K562 (cell line): ENCODE results near the gene SP6. TPM values are rescaled to one million over a fixed set of nuclear protein-coding genes. Genes with fewer than 3 reads are reported as not detected.

Experiments used
- ARID2 ChIP-seq: fragments of 450-650 bp; IDR thresholded peaks from 2 replicates; pipeline ENCODE4 v1.6.1; 2017; ENCODE audit warnings: antibody characterized with exemption, mild to moderate bottlenecking
- ATF1 ChIP-seq, 2 experiments: fragments of 450-650 bp in 1 of 2; IDR thresholded peaks; 2 replicates each; pipeline ENCODE4 v1.6.1; 2016; ENCODE audit warnings: missing compliant biosample characterization in 1 of 2, missing genetic modification characterization in 1 of 2
- CREB3 ChIP-seq: fragments of 450-650 bp; conservative IDR thresholded peaks from 2 replicates; pipeline ENCODE4 v1.6.1; 2016; ENCODE audit warnings: missing genetic modification characterization, low read depth, mild to moderate bottlenecking, missing compliant biosample characterization, moderate library complexity
- CREB3L1 ChIP-seq: fragments of 450-650 bp; IDR thresholded peaks from 2 replicates; pipeline ENCODE4 v1.6.1; 2014; ENCODE audit warnings: low read depth, mild to moderate bottlenecking, moderate library complexity, borderline replicate concordance
- CTBP1 ChIP-seq: fragments of 450-650 bp; IDR thresholded peaks from 2 replicates; pipeline ENCODE4 v1.6.1; 2016; ENCODE audit warnings: borderline replicate concordance
- DMBX1 ChIP-seq: fragments of 250-450 bp; sonication (Bioruptor Pico); IDR thresholded peaks from 2 replicates; pipeline ENCODE4 v1.8.0; 2022; ENCODE audit warnings: inconsistent platforms, mild to moderate bottlenecking, moderate library complexity, borderline replicate concordance
- ELF4 ChIP-seq: fragments of 450-650 bp; formaldehyde crosslinking; IDR thresholded peaks from 2 replicates; pipeline ENCODE4 v1.4.0; 2022; ENCODE audit warnings: missing genetic modification characterization
- ETV1 ChIP-seq: fragments of 450-650 bp; conservative IDR thresholded peaks from 2 replicates; pipeline ENCODE4 v1.6.1; 2016; ENCODE audit warnings: missing genetic modification characterization, control low read depth, low read depth, missing compliant biosample characterization
- FOXA3 ChIP-seq, 2 experiments: fragments of 450-650 bp in 1 of 2; sonication (generic) in 1 of 2; formaldehyde crosslinking; IDR thresholded peaks in 1 of 2; conservative IDR thresholded peaks in 1 of 2; 2 replicates each; pipeline versions ENCODE4 v1.4.0 to v1.8.0; 2020 to 2022; ENCODE audit warnings: mild to moderate bottlenecking in 2 of 2, missing genetic modification reagents in 1 of 2
- MEF2D ChIP-seq: conservative IDR thresholded peaks from 2 replicates; pipeline ENCODE4 v1.6.1; 2016; ENCODE audit warnings: low read depth, missing genetic modification characterization, missing compliant biosample characterization
- NUFIP1 ChIP-seq: fragments of 450-650 bp; IDR thresholded peaks from 2 replicates; pipeline ENCODE4 v1.6.1; 2018; ENCODE audit not compliant: partially characterized antibody
- POLR2B ChIP-seq: fragments of 450-650 bp; IDR thresholded peaks from 2 replicates; pipeline ENCODE4 v1.6.1; 2018; ENCODE audit warnings: low read depth; ENCODE audit not compliant: partially characterized antibody
- RAD21 ChIP-seq, 2 experiments: fragments of 250-450 bp in 1 of 2; fragments of 450-650 bp in 1 of 2; sonication (Bioruptor Pico) in 1 of 2; formaldehyde crosslinking in 1 of 2; IDR thresholded peaks in 1 of 2; conservative IDR thresholded peaks in 1 of 2; 2 replicates each; pipeline versions ENCODE4 v1.4.0 to v1.8.0; 2020 to 2022; ENCODE audit warnings: mild to moderate bottlenecking in 2 of 2, moderate library complexity in 1 of 2
- SMC3 ChIP-seq: conservative IDR thresholded peaks from 2 replicates; pipeline ENCODE4 v1.6.1; 2011; ENCODE audit warnings: low read depth, low read length, improper control_type of control experiment; ENCODE audit not compliant: insufficient read depth
- ZBTB33 ChIP-seq: sonication (generic); formaldehyde crosslinking; IDR thresholded peaks from 2 replicates; pipeline ENCODE4 v1.8.1; 2023; ENCODE audit warnings: mild to moderate bottlenecking, missing genetic modification reagents
- ZKSCAN1 ChIP-seq: fragments of 150-350 bp; IDR thresholded peaks from 2 replicates; pipeline ENCODE4 v1.6.1; 2016; ENCODE audit warnings: low read depth, low read length
- ZNF436 ChIP-seq: fragments of 250-450, 450-650 bp; sonication (Bioruptor Pico); formaldehyde crosslinking; IDR thresholded peaks from 2 replicates; pipeline ENCODE4 v1.7.0; 2020; ENCODE audit warnings: mild to moderate bottlenecking
- ZNF639 ChIP-seq, 2 experiments: fragments of 200-800 bp in 1 of 2; sonication (Bioruptor generic) in 1 of 2; sonication (generic) in 1 of 2; formaldehyde crosslinking in 1 of 2; IDR thresholded peaks in 1 of 2; conservative IDR thresholded peaks in 1 of 2; 2 replicates each; pipeline versions ENCODE4 v1.5.0 to v1.6.1; 2016 to 2020; ENCODE audit warnings: missing compliant biosample characterization in 1 of 2, missing genetic modification characterization in 1 of 2, missing genetic modification reagents in 1 of 2
- ZNF830 ChIP-seq: fragments of 250-450 bp; sonication (Bioruptor Pico); IDR thresholded peaks from 2 replicates; pipeline ENCODE4 v1.5.0; 2021; ENCODE audit warnings: mild to moderate bottlenecking
- ZSCAN32 ChIP-seq: fragments of 450-650 bp; formaldehyde crosslinking; IDR thresholded peaks from 2 replicates; pipeline ENCODE4 v1.4.0; 2020; ENCODE audit warnings: mild to moderate bottlenecking, moderate library complexity
- polyA plus RNA-seq, 8 experiments: library from polyadenylated mRNA; depleted of rRNA in 4 of 8; stranded (reverse) in 5 of 8; unstranded in 3 of 8; fragments of >200 nt; fragmentation: Nextera tagmentation in 2 of 8; fragmentation: Illumina TruSeq in 1 of 8; extraction: Ambion mirVana in 2 of 8; extraction: Trizol in 1 of 8; gene quantifications; 2 replicates each; pipeline versions ENCODE4 v1.2.1 to v1.2.3, GENCODE V29; 2011 to 2014; ENCODE audit warnings: inconsistent platforms in 1 of 8, missing spikeins in 1 of 8
- total RNA-seq, 7 experiments: library from RNA; depleted of rRNA in 6 of 7; stranded (reverse); fragments of >200 nt in 6 of 7; fragmentation: Illumina TruSeq in 2 of 7; extraction: Trizol in 2 of 7; gene quantifications; 2 replicates each; pipeline versions ENCODE4 v1.2.1 to v1.2.3, GENCODE V29; 2011 to 2021; ENCODE audit warnings: low replicate concordance in 1 of 7

The SP6 gene
- total and polyA plus RNA-seq, 9 of the 15 experiments (the other 6 are each of a cell fraction or from before 2014, with no cell fraction given), result 0.11 to 7.9 (median 2.2) TPM

- TF ChIP-seq CREB3L1, result no peak
- TF ChIP-seq ETV1 (tag), result peak; percentile 36; the same call in 1 of the 2 replicates
- TF ChIP-seq ZBTB33, result peak; percentile 49; the same call in 1 of the 2 replicates
- no peak for TF ChIP-seq ATF1 (CRISPR knock-in tag; IDR thresholded peaks at IDR 0.05)
- 0 out of 2 replicates have a peak, but pooled peaks have one; percentile 18 for TF ChIP-seq ATF1 (tag; IDR thresholded peaks at IDR 0.05)
- no peak for TF ChIP-seq CREB3 (tag)
- TF ChIP-seq POLR2B, result no peak
- no peak for TF ChIP-seq ZSCAN32 (CRISPR knock-in tag)
- TF ChIP-seq DMBX1 (CRISPR knock-in tag), result no peak
- no peak for TF ChIP-seq NUFIP1
- TF ChIP-seq ELF4 (CRISPR knock-in tag), result no peak
- no peak for TF ChIP-seq MEF2D (tag)
- peak; percentile 58 for TF ChIP-seq CTBP1
- TF ChIP-seq RAD21 (CRISPR knock-in tag; conservative IDR thresholded peaks at IDR 0.05 in 1 of 2, IDR thresholded peaks at IDR 0.05 in 1 of 2), result peak; percentile 100
- TF ChIP-seq ARID2, result peak; percentile 99
- no peak for TF ChIP-seq ZNF830 (CRISPR knock-in tag)
- TF ChIP-seq ZKSCAN1, result 0 out of 2 replicates have a peak, but pooled peaks have one; percentile 24
- no peak for TF ChIP-seq ZNF639 (CRISPR knock-in tag; conservative IDR thresholded peaks at IDR 0.05 in 1 of 2, IDR thresholded peaks at IDR 0.05 in 1 of 2)
- no peak for TF ChIP-seq ZNF436 (CRISPR knock-in tag)
- TF ChIP-seq SMC3, result peak; percentile 100
- TF ChIP-seq FOXA3 (CRISPR knock-in tag; conservative IDR thresholded peaks at IDR 0.05 in 1 of 2, IDR thresholded peaks at IDR 0.05 in 1 of 2), result no peak
Measured at GRCh38 chr17:47889734-47890529, 39.0 kb upstream of the SP6 start (continued).
